HCT116 (cell line): ENCODE results near the gene FBXO11. TPM values are rescaled to one million over a fixed set of nuclear protein-coding genes. Genes with fewer than 3 reads are reported as not detected.

Experiments used
- ATAC-seq: fragments of 200-7000 bp; cut with Tn5 transposase; 2 replicates; pipeline ENCODE4 v1.9.1; 2020; ENCODE audit warnings: mild to moderate bottlenecking, moderate library complexity
- BruUV-seq: library from RNA; stranded (reverse); fragments of 400-500 nt; replicated peaks from 2 replicates; lab custom pipeline; 2021; lab: Mats Ljungman, UMichigan
- CTCF ChIA-PET: fragments of 300-600 bp; sonication (Branson Sonifier 250); formaldehyde crosslinking; loops from one replicate; lab custom pipeline; 2021; ENCODE audit warnings: antibody characterized with exemption; lab: Charles Lee
- POLR2A ChIA-PET: fragments of 300-600, 350-600 bp; sonication (Branson Sonifier 250); formaldehyde crosslinking; loops from one replicate; lab custom pipeline; 2021; ENCODE audit warnings: antibody characterized with exemption; lab: Charles Lee
- RAD21 ChIA-PET, 2 experiments: fragments of 300-600 bp; sonication (Branson Sonifier 250); formaldehyde crosslinking; loops; one replicate each; lab custom pipeline; 2023; ENCODE audit warnings: low total read pairs in 2 of 2; ENCODE audit not compliant: uncharacterized antibody in 2 of 2, unreplicated experiment in 2 of 2, low non-redundant PET in 1 of 2; lab: Charles Lee
- DNase-seq: peaks from one replicate; pipeline ENCODE4 v3.0.0-alpha.2; 2010; ENCODE audit warnings: low read depth, low spot score
- H2AFZ ChIP-seq: fragments of 200-600 bp; shearing (Covaris generic), sonication (generic); 2 replicates; pipeline ENCODE4 v1.6.1; 2017; ENCODE audit warnings: low read depth, mixed run types, mixed read lengths, antibody characterized with exemption, low read length; ENCODE audit not compliant: poor library complexity, severe bottlenecking
- H3K27ac ChIP-seq: 2 replicates; pipeline ENCODE4 v1.5.1; 2012; ENCODE audit warnings: low read depth, low read length
- H3K27me3 ChIP-seq: fragments of 200-600 bp; sonication (generic); 2 replicates; pipeline ENCODE4 v1.6.1; 2016; ENCODE audit warnings: mixed run types, low read length, mixed read lengths; ENCODE audit not compliant: insufficient read depth
- H3K36me3 ChIP-seq, 2 experiments: fragments of 200-500 bp in 1 of 2; fragments of 200-600 bp in 1 of 2; sonication (Bioruptor generic) in 1 of 2; sonication (generic) in 1 of 2; 2 replicates each; pipeline versions ENCODE4 v1.5.1 to v1.6.1; 2014 to 2016; ENCODE audit warnings: low read length in 2 of 2, inconsistent platforms in 1 of 2, mixed read lengths in 1 of 2, mixed run types in 1 of 2; ENCODE audit not compliant: insufficient read depth in 2 of 2, control insufficient read depth in 1 of 2
- H3K4me1 ChIP-seq, 2 experiments: fragments of 200-600 bp in 1 of 2; sonication (generic) in 1 of 2; 2 replicates each; pipeline versions ENCODE4 v1.5.1 to v1.6.1; 2012 to 2017; ENCODE audit warnings: low read length in 2 of 2, inconsistent platforms in 1 of 2, mild to moderate bottlenecking in 1 of 2, mixed read lengths in 1 of 2, mixed run types in 1 of 2, moderate library complexity in 1 of 2; ENCODE audit not compliant: insufficient read depth in 2 of 2, control insufficient read depth in 1 of 2
- H3K4me2 ChIP-seq: fragments of 200-600 bp; sonication (generic); 2 replicates; pipeline ENCODE4 v1.6.1; 2017; ENCODE audit warnings: mixed run types, low read length, mixed read lengths
- H3K4me3 ChIP-seq, 2 experiments: fragments of 200-600 bp in 1 of 2; sonication (generic) in 1 of 2; replicated peaks in 1 of 2; 2 replicates each; pipeline ENCODE4 v1.5.1; 2011 to 2016; ENCODE audit warnings: low read length in 2 of 2, control low read depth in 1 of 2, low read depth in 1 of 2, mild to moderate bottlenecking in 1 of 2, mixed read lengths in 1 of 2, mixed run types in 1 of 2
- H3K79me2 ChIP-seq: fragments of 200-600 bp; sonication (generic); 2 replicates; pipeline ENCODE4 v1.6.1; 2017; ENCODE audit warnings: mild to moderate bottlenecking, mixed run types, low read length, moderate library complexity, mixed read lengths; ENCODE audit not compliant: insufficient read depth
- H3K9ac ChIP-seq: fragments of 200-600 bp; sonication (generic); 2 replicates; pipeline ENCODE4 v1.6.1; 2016; ENCODE audit warnings: low read length, mixed read lengths
- H3K9me2 ChIP-seq: fragments of 200-600 bp; sonication (generic), shearing (Covaris generic); 2 replicates; pipeline ENCODE4 v1.6.1; 2017; ENCODE audit warnings: mixed run types, mild to moderate bottlenecking, moderate library complexity; ENCODE audit not compliant: insufficient read depth
- H3K9me3 ChIP-seq, 2 experiments: fragments of 200-500 bp in 1 of 2; fragments of 200-600 bp in 1 of 2; sonication (Bioruptor generic) in 1 of 2; sonication (generic) in 1 of 2; 2 replicates each; pipeline ENCODE4 v1.6.1; 2014 to 2017; ENCODE audit warnings: low read length in 2 of 2, mixed read lengths in 2 of 2, inconsistent platforms in 1 of 2, low read depth in 1 of 2, mild to moderate bottlenecking in 1 of 2, mixed run types in 1 of 2, moderate library complexity in 1 of 2; ENCODE audit not compliant: control insufficient read depth in 1 of 2, insufficient read depth in 1 of 2
- H4K20me1 ChIP-seq: fragments of 200-600 bp; sonication (generic), shearing (Covaris generic); 2 replicates; pipeline ENCODE4 v1.6.1; 2017; ENCODE audit warnings: mixed run types, mild to moderate bottlenecking, moderate library complexity; ENCODE audit not compliant: insufficient read depth
- ELF1 ChIP-seq: IDR thresholded peaks from 2 replicates; pipeline ENCODE4 v1.6.1; 2012; ENCODE audit warnings: low read depth, borderline replicate concordance
- EZH2 ChIP-seq: fragments of 200-600 bp; sonication (generic); IDR thresholded peaks from 2 replicates; pipeline ENCODE4 v1.6.1; 2017; ENCODE audit warnings: antibody characterized with exemption, mixed run types
- EZH2phosphoT487 ChIP-seq: fragments of 200-600 bp; IDR thresholded peaks from 2 replicates; pipeline ENCODE4 v1.6.1; 2018; ENCODE audit warnings: antibody characterized with exemption, borderline replicate concordance
- FOSL1 ChIP-seq: IDR thresholded peaks from 2 replicates; pipeline ENCODE4 v1.6.1; 2012; ENCODE audit warnings: low read depth
- POLR2AphosphoS5 ChIP-seq: IDR thresholded peaks from 2 replicates; pipeline ENCODE4 v1.6.1; 2011; ENCODE audit warnings: mild to moderate bottlenecking, low read depth, low read length, moderate library complexity
- REST ChIP-seq: IDR thresholded peaks from 2 replicates; pipeline ENCODE4 v1.6.1; 2012; ENCODE audit warnings: low read depth
- SIN3A ChIP-seq: IDR thresholded peaks from 2 replicates; pipeline ENCODE4 v1.6.1; 2012; ENCODE audit warnings: low read depth
- SP1 ChIP-seq: IDR thresholded peaks from 2 replicates; pipeline ENCODE4 v1.6.1; 2012; ENCODE audit warnings: low read depth
- SRF ChIP-seq: IDR thresholded peaks from 2 replicates; pipeline ENCODE4 v1.6.1; 2012; ENCODE audit warnings: low read depth
- TCF7L2 ChIP-seq: IDR thresholded peaks from 2 replicates; pipeline ENCODE4 v1.7.0; 2011; ENCODE audit warnings: borderline replicate concordance, inconsistent platforms; ENCODE audit not compliant: insufficient read depth, insufficient read length; ENCODE audit errors: extremely low read depth
- YY1 ChIP-seq: IDR thresholded peaks from 2 replicates; pipeline ENCODE4 v1.6.1; 2011; ENCODE audit warnings: low read length, low read depth, moderate library complexity, mild to moderate bottlenecking; ENCODE audit not compliant: insufficient replicate concordance; ENCODE audit errors: extremely low read depth
- intact Hi-C: fragments of 100-400 bp; cut with micrococcal nuclease; formaldehyde crosslinking; loops from 2 replicates; pipeline ENCODE4 v1.10.0; 2022
- total RNA-seq: library from RNA; stranded (reverse); gene quantifications from one replicate; pipeline ENCODE4 v1.2.1, GENCODE V29; 2021; ENCODE audit not compliant: unreplicated experiment
- TF ChIP-seq, protein P1 (sequence below): IDR thresholded peaks from 2 replicates; pipeline ENCODE4 v1.6.1; 2012

FBXO11 gene
- total RNA-seq, 1 experiment from 2014 or later, result 60.2 TPM

GRCh38 chr2:47876912-47877311 lies 29.4 kb downstream of the FBXO11 start:
- no peak for DNase-seq
- Histone ChIP-seq H3K4me2 (no peak overlapping the region), H3K4me1 (peaks cover 0 to 8% of the 10 kb centered on the region in 2 experiments; a peak in 2 of 4 replicates), H4K20me1 (no peaks in the 10 kb centered on the region), H3K4me3 (no peak overlapping the region), H3K36me3 (no peaks in the 10 kb centered on the region), H2AFZ (no peak overlapping the region), H3K79me2 (peaks cover 87% of the 10 kb centered on the region), H3K27me3 (no peaks in the 10 kb centered on the region), H3K9ac (no peak overlapping the region), H3K27ac (no peak overlapping the region), H3K9me3 (no peaks in the 10 kb centered on the region), H3K9me2 (no peaks in the 10 kb centered on the region)
- ChIA-PET RAD21 (no interaction called here), POLR2A (no interaction called here), CTCF (no interaction called here)
- BruUV-seq, result no TSS peak
- intact Hi-C loops, result no loop called here
- no peak for TF ChIP-seq POLR2AphosphoS5
- no peak for TF ChIP-seq ELF1
- no peak for TF ChIP-seq EZH2phosphoT487
- no peak for TF ChIP-seq SP1
- TF ChIP-seq FOSL1, result no peak
- TF ChIP-seq REST, result no peak
- no peak for TF ChIP-seq TCF7L2
- TF ChIP-seq SIN3A, result no peak
- no peak for TF ChIP-seq EZH2
- no peak for TF ChIP-seq YY1
- no peak for TF ChIP-seq SRF
- TF ChIP-seq, protein P1, sequence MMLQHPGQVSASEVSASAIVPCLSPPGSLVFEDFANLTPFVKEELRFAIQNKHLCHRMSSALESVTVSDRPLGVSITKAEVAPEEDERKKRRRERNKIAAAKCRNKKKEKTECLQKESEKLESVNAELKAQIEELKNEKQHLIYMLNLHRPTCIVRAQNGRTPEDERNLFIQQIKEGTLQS, result no peak
- no peak for ATAC-seq
